HG03108 (cell line): ENCODE measurements around the gene OR2V2.
"Not testable (repeated sequence)": the region's sequence is repeated elsewhere in the genome, so short reads cannot be mapped to it uniquely, and the experiment has no call there.

Source experiments
- ATAC-seq: cut with Tn5 transposase; IDR thresholded peaks from one replicate; pipeline ENCODE4 v1.9.1; 2021; ENCODE audit warnings: moderate library complexity; ENCODE audit not compliant: unreplicated experiment

OR2V2 gene

GRCh38 chr5:181142054-181142453, 5.3 kb upstream of the OR2V2 start:
- no peak for ATAC-seq

- ATAC-seq = no peak
These were observed 2.3 kb upstream of the OR2V2 start for GRCh38 chr5:181145133-181145532.

DNA sequence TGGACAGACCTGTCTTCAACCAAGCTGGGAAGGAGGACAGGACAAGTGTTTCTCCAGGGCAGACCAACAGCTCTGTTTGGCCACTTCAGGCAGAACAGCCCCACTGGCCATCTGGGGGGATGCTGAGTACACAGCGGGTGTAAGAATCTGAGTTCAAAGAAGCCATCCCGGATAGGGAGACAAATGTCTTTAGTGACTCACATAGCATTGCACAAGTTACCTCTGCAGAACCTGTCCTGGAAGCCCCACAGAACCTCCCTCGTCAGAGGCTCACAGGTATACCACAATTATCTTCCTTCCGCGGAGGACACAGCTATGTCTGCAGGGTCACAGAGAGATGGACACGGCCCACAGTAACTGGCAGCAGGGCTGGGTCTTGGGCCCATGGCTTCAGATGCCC, 2.0 kb downstream of the OR2V2 start:
- no peak for ATAC-seq

DNA sequence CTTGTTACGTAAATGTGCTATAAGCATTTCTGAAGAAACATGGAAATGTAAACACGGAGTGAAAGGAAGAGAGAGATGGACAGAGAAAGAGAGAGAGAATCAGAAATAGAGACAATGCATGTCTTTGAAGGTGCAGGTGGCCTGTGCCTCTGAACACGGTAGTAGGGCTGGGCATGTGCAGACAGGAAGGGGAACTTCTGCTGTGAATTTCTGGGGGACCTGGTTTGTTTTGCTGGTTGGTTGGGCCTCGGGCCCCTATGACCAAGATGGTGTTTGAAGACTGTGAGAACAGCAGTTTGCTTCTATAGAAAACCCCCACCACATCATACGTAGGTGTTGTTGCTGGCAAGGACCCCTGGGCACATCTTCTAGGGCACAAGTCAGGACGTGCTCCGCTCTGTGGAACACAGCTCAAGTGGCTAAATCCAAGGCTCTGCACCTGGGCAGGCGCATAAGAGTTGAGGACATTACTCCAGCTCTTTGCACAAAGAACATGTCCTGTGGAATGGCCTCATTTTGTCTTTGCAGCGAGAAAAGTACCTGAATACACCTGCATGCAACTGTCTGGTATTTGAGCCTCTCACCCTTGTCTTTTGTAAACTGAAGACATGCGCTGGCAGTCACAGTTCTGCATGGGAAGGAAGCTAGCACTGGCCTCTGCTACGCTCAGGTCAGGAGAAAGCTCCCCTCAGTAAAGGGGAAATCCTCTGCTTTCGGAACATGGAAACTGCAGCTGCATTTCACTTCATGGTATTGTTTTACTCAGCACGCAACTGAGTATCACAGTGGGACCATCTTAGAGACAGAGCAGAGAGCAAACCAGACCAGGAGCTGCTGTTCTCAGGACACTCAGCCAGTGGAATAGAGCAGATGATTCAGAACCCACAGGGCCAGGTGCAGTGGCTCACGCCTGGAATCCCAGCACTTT, 2.7 kb downstream of the OR2V2 start:
- ATAC-seq = no peak

GRCh38 chr5:181151146-181151545, 3.8 kb downstream of the OR2V2 start:
- ATAC-seq = no peak

DNA sequence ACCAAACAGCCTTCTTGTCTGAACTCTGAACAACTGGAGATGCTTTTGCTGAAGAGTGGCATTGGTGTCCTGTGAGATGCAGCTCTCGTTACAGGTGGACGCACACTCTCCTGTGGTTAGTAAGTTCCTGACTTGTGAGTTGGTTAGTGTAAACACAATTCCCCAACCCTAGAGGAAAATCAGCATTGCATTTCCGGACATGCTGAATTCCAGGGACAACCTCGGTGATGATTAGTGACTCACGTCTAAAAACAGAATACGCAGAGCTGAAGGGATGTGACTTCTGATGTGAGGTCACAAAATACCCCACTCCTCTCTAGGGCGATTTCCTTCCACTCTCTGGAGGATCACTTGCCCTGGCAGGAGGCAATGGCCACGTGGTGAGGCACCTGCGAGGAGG, 5.0 kb downstream of the OR2V2 start:
- ATAC-seq = no peak

DNA sequence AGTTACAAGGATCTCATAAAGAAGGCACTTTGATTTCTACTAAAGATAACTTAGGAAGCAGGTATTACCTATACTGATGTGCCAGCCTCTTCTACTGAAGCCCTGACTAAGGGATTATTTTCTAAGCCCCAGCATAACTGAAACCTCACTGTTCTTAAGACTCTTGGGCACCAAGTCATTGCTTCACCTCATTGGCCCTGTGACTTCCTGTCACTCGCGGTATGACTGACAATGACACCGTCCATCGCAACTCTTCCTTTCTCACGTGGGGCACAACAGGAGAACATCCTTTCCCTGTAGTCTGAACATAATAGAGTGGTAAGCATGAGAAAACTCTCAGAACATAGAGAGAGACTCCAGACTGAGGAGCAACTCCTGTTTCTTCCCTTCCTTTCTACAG, 6.4 kb downstream of the OR2V2 start:
- ATAC-seq = no peak

- no peak for ATAC-seq
These were observed 9.4 kb downstream of the OR2V2 start for GRCh38 chr5:181156758-181157157.

DNA sequence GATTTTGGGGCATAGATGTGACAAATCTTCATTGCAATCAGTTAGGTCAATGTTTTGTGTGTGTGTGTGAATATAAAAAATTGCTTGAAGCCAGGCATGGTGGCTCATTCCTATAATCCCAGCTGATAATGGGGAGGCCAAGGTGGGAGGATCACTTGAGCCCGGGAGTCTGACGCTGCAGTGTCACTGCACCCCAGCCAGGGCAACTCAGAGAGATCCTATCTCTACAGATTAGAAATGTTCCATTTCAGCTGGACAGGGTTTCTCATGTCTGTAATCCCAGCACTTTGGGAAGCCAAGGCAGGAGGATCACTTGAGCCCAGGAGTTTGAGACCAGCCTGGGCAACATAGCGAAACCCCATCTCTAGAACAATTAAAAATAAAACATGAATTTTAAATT, 11.5 kb downstream of the OR2V2 start:
- ATAC-seq = no peak

- peak; percentile 73 for ATAC-seq
These were observed 12.1 kb downstream of the OR2V2 start for GRCh38 chr5:181159286-181160151.

GRCh38 chr5:181160152-181160754, 12.9 kb downstream of the OR2V2 start:
- ATAC-seq = peak; percentile 45

DNA sequence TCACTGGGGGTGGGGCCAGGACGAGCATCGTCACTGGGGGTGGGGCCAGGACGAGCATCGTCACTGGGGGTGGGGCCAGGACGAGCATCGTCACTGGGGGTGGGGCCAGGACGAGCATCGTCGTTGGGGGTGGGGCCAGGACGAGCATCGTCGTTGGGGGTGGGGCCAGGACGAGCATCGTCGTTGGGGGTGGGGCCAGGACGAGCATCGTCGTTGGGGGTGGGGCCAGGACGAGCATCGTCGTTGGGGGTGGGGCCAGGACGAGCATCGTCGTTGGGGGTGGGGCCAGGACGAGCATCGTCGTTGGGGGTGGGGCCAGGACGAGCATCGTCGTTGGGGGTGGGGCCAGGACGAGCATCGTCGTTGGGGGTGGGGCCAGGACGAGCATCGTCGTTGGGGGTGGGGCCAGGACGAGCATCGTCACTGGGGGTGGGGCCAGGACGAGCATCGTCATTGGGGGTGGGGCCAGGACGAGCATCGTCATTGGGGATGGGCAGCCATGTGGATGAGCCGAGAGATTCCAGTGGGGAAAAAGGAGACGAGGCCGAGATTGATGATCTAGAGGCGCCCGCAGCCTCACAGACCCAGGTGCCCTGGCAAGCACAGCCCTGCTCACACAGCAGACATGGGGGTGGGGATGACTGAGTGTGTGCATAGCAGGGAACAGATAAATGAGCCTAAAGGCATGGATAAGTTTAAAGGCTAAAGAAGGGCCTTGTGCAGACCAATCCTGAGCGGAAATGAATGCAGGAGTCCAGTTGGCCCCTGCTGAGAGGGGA, 13.6 kb downstream of the OR2V2 start:
- ATAC-seq = not testable (repeated sequence)

DNA sequence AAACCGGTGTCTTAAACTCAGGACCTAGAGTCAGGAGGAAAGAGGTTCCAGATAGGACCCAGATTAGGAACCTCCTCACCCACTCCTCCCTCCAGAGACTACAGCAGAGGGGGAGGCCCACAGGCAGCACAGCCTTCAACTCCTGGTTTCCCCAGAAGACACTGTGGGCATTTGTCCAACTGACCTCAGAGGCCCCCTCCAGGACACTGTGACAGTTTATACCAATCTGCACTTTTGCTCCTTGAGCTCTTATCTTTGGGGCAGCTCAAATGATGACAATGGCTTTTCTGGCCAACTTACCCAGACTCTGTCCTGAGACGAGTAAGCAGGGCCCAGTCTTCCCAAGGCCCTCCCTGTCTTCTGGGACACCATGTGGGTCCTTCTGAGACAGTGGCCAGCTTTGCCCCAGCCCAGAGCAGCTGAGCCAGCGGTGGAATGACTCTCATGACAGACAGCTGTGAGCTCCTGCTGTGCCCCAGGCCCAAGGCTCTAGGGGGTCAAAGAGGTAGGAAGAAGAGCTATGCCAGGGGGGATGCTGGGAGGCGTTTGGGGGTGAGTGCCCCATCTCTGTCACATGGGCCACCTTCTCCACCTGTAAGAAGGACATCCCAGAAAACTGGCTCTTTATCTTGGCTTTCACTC, 14.3 kb downstream of the OR2V2 start:
- ATAC-seq = no peak

- no peak for ATAC-seq
These were observed 16.2 kb downstream of the OR2V2 start for GRCh38 chr5:181163487-181164075.

DNA sequence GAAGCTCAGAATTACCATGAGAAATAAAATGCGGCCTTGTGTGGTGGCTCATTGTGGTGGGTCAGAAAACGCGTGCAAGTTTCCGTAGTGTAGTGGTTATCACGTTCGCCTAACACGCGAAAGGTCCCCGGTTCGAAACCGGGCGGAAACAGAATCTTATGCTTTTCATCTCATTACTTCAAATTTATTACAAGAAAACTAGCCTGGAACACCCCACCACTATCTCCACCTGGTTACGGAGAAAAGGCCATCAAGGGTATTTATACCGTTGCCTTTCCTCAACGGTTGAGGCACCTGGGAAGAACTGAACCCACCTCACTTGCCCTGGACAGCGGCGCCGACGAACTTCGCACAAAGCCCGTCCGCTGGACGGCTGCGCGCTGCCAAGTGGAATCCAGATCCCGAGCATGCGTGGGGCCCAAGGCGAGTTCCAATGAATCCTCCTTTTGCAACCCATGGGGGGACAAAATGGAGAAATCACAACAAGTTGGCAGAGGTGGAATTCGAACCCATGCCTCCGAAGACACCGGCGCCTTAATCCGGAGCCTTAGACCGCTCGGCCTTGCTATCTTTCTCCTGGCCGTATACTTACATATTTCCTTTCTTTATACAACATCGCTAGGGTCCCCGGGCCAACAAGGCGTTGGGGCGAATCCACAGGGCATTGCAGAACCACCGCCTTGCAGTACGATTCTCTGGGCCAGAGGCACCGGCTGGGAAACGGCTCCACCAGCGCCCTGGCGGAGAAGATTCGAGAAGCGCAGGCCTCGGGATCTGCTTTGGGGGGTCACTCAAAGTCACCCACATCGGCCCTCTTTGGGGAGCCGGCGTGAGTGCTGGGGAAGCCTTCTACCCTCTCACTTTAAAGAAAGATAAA, 16.9 kb downstream of the OR2V2 start:
- no peak for ATAC-seq

GRCh38 chr5:181166812-181167733, 19.7 kb downstream of the OR2V2 start:
- no peak for ATAC-seq

DNA sequence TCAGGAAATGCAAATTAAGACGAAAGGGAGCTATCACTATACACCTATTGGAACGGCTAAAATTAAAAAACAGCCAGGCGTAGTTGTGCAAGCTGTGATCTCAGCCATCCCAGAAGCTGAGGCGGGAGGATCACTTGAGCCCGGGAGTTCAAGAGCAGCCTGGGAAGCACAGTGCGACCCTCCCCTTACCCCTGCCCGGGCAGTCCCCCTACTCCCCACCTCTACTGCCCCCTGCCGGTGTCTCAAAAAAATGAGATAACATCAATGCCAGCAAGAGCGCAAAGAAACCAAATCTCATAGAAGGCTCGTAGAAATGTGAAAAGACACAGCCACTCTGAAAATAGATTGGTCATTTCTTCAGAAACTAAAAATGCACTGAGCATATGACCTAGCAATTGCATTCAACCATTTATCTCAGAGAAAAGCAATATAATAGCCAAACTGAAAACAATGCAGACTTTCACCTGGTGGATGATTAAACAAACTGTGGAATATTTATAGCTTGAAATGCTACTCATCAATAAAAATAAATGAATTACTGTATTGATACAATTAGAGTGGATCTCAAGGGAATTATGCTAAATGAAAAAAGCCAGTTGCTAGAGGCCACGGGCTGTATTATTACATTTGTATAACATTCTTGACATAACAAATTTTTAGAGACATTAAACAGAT, 20.6 kb downstream of the OR2V2 start:
- no peak for ATAC-seq
